ENCODE measurements around the gene KCNIP4.

The KCNIP4 gene

GRCh38 chr4:21571100-21571499 lies 377.5 kb downstream of the KCNIP4 start:
- no peak for DNase-seq (ENCODE audit: low read depth)

- no peak for DNase-seq (ENCODE audit: low read depth)
Observed at GRCh38 chr4:21569638-21570037, 378.9 kb downstream of the KCNIP4 start.

- DNase-seq (ENCODE audit: low read depth): no peak
Observed at GRCh38 chr4:21555083-21555482, 393.5 kb downstream of the KCNIP4 start.

GRCh38 chr4:21554500-21554899 lies 394.1 kb downstream of the KCNIP4 start:
- no peak for DNase-seq (ENCODE audit: low read depth)

- DNase-seq (ENCODE audit: low read depth): no peak
Observed at GRCh38 chr4:21554066-21554465, 394.5 kb downstream of the KCNIP4 start.

GRCh38 chr4:21552455-21552854 lies 396.1 kb downstream of the KCNIP4 start:
- DNase-seq (ENCODE audit: low read depth): no peak

- no peak for DNase-seq (ENCODE audit: low read depth)
Observed at GRCh38 chr4:21544955-21545354, 403.6 kb downstream of the KCNIP4 start.

- DNase-seq (ENCODE audit: low read depth): no peak
Observed at GRCh38 chr4:21544415-21544814, 404.2 kb downstream of the KCNIP4 start.

- DNase-seq (ENCODE audit: low read depth): no peak
Observed at GRCh38 chr4:21543514-21543913, 405.1 kb downstream of the KCNIP4 start.

- DNase-seq (ENCODE audit: low read depth): no peak
Observed at GRCh38 chr4:21535898-21536297, 412.7 kb downstream of the KCNIP4 start.

- DNase-seq (ENCODE audit: low read depth): no peak
Observed at GRCh38 chr4:21531048-21531447, 417.5 kb downstream of the KCNIP4 start.

GRCh38 chr4:21529214-21529613 lies 419.4 kb downstream of the KCNIP4 start:
- no peak for DNase-seq (ENCODE audit: low read depth)

- DNase-seq (ENCODE audit: low read depth): no peak
Observed at GRCh38 chr4:21522296-21522695, 426.3 kb downstream of the KCNIP4 start.

- no peak for DNase-seq (ENCODE audit: low read depth)
Observed at GRCh38 chr4:21517126-21517859, 431.3 kb downstream of the KCNIP4 start.

GRCh38 chr4:21514022-21514694 lies 434.4 kb downstream of the KCNIP4 start:
- no peak for DNase-seq (ENCODE audit: low read depth)

GRCh38 chr4:21512353-21512752 lies 436.2 kb downstream of the KCNIP4 start:
- no peak for DNase-seq (ENCODE audit: low read depth)

GRCh38 chr4:21507439-21507838 lies 441.1 kb downstream of the KCNIP4 start:
- no peak for DNase-seq (ENCODE audit: low read depth)

GRCh38 chr4:21490682-21491081 lies 457.9 kb downstream of the KCNIP4 start:
- DNase-seq (ENCODE audit: low read depth): no peak

GRCh38 chr4:21476757-21477156 lies 471.8 kb downstream of the KCNIP4 start:
- DNase-seq (ENCODE audit: low read depth): no peak

- DNase-seq (ENCODE audit: low read depth): no peak
Observed at GRCh38 chr4:21474195-21474594, 474.4 kb downstream of the KCNIP4 start.

- no peak for DNase-seq (ENCODE audit: low read depth)
Observed at GRCh38 chr4:21470535-21470934, 478.0 kb downstream of the KCNIP4 start.

GRCh38 chr4:21469438-21470300 lies 478.9 kb downstream of the KCNIP4 start:
- DNase-seq (ENCODE audit: low read depth): no peak

- DNase-seq (ENCODE audit: low read depth): no peak
Observed at GRCh38 chr4:21467551-21467950, 481.0 kb downstream of the KCNIP4 start.
